NCI-H226 (cell line): Measurements from ENCODE around the gene RFX2.

Source experiments
- DNase-seq: peaks from one replicate; pipeline ENCODE4 v3.0.0-alpha.2; 2015

The RFX2 gene

DNA sequence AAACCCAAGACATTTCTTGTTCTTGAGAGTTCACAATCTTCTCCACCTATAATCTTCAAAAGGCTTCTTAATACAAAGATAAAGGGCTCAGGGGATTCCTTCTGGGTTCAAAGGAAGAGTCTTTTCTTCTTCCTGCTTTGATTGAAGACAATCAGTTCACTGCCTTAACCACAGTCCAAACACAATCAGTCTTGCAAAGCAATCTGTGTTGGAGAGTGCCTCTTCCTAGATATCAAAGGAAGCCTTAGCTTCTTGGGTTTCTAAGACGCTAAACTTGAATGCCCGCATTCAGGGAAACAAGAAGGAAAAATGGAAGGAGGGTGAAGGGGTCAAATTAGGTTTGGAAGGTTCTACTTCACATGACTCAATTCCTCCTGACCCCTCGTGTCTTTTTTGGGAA, 159.6 kb downstream of the RFX2 start:
- DNase-seq, result no peak

DNA sequence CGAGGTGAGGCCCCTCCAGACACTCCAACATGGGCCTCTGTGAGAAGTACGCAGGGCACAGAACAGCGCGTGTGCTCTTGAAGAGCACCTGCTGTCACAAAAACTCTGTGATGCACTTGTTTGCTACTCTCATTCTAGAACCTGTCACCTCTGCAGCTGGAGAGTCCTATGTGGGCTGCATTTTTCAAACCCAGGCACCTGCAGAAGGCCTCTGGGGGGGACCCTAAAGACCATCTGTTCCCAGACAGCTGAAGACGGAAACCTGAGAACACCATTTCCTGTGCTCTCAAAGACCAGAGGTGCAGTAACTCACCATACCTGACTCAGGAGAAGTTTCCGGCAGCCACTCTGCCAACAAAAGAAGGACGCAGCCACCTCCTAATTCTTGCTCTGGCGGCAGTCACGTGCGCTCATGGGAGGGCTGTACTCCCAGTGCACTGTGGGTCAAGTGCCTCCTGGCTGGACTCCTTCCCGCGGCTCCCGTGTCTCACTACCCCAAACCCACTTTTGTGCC, 160.5 kb downstream of the RFX2 start:
- DNase-seq, result no peak

DNA sequence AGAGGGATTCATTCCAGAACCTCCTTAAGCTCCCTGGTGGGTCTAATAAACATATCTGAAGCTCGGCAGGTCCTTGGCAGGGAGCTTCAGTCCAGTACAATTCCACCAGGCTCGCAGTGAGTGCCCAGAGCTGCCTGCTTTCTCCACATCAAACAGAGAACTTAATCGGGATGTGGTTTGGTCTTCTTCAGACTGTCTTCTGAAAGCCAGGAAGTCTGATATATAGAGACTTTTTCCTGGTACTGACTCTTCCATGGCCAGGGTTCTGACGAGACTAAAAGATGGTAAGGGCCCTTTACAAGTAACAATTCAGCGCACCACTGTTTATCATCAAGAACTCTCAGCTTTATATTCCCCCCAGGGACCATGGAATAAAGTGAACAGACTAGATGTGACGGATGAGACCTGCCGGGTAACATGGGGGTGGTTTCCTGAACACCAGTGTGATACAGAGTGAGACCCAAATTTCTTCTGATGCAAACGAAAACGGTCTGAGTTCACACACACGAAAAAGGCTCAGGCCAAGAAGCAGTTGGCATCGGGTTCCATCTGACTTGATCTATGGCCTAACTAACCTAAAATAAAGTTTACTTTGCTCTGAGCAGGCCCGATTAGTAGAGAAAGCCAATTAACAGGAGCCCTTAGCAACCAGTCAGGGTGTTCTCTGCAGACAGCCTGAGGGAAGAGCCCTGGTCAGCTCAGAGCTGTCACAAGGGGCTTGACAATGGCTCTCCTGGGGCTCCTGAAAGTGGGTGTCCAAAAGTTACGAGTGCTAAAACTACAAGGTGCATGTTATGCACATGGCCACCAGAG, 161.3 kb downstream of the RFX2 start:
- DNase-seq, result no peak

DNA sequence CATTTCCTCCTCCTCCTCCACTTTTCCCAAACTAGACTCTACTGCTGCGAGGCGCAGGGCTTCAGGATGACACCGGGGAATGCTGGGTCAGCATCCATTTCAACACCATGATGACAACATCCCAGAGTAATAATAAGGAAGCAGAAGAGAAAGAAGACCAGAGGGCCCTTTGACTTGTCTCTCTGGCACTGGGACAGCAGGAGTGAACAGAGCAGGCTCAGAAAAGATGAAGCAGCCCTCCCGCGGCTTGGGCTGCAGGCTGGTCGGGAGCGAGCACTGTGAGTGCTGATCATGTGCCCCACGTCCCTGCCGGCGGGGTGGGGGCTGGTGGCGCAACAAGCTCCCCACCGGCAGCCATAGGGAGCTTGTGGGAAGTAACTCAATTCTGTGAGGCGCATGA, 162.9 kb downstream of the RFX2 start:
- no peak for DNase-seq

DNA sequence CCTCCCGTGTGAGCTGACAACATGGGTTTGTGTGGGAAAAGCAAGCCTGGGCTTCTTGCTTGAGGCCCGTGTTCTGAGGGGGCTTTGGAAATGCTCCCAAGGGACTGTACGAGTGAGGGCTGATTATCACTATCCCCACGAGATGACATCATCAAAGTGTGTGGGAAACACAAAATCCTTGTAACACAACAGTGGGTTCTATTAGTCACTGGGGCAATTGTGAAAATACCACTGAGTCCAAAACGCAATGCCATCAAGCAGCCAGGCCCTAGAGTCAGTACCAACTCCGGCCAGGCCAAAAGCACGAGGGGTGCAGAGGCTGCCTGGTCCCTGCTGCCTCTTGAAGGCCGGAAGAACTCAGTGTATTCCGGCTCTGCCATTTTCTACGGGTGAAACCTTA, 166.7 kb downstream of the RFX2 start:
- no peak for DNase-seq
